GM19395 (cell line): ENCODE data around the gene TRAP1.
"Not testable (repeated sequence)": the region's sequence is repeated elsewhere in the genome, so short reads cannot be mapped to it uniquely, and the experiment has no call there.

Source experiments
- ATAC-seq: cut with Tn5 transposase; IDR thresholded peaks from one replicate; pipeline ENCODE4 v1.9.1; 2021; ENCODE audit warnings: mild to moderate bottlenecking, moderate library complexity; ENCODE audit not compliant: unreplicated experiment

Gene TRAP1

DNA sequence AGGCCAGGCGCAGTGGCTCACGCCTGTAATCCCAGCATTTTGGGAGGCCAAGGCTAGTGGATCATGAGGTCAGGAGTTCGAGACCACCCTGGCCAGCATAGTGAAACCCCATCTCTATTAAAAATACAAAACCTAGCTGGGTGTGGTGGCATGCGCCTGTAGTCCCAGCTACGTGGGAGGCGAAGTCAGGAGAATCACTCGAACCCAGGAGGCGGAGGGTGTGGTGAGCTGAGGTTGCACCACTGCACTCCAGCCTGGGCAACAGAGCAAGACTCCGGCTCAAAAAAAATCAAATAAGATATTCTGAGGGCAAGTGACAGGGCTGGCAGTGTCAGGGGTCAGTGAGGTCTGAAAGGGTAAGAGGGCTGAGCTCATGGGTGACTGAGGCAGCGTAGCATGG lies 2.9 kb downstream of the TRAP1 start:
- ATAC-seq: not testable (repeated sequence)

- no peak for ATAC-seq
These were observed 3.6 kb downstream of the TRAP1 start for GRCh38 chr16:3713587-3714242.

DNA sequence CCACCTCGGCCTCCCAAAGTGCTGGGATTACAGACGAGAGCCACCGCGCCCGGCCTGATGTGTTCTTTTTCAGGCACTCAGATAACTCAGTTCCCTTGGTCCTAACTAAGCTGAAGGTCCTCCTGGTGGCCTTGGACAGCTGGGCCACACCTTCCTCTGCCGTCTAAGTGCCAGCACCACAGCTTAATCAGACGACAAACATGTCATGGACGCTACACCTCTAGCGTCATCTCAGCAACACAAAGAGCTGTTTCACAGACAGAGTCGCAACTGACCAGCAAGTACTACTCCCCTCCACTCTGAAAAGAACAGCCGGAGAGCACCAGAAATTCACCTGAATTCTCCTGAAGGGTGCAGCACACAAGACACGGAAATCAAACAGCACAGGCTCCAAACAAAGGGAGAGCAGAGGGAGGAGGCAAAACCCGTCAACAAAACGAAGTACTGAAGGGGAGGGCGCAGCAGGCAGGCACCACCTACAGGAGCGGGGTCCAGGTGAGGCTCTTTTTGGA lies 4.4 kb downstream of the TRAP1 start:
- ATAC-seq: no peak

GRCh38 chr16:3706253-3707012 lies 10.9 kb downstream of the TRAP1 start:
- no peak for ATAC-seq

DNA sequence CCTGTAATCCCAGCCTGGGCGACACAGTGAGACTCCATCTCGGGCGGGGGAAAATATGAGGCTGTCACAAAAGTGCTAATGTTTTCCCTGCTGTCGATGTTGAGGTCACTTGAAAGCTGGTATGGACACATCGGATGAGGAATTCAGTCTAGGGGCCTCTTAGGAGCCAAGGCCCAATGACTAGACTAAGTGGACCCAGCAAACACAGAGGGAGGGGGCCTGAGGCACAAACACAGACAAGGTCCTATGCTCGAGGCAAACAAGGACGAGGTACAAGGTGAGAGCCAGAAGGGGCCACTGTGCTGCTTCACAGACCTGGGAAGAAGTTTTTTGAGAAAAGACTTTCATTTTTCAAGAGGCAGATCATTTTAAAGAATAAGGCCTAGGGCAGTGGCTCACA lies 15.2 kb downstream of the TRAP1 start:
- no peak for ATAC-seq

DNA sequence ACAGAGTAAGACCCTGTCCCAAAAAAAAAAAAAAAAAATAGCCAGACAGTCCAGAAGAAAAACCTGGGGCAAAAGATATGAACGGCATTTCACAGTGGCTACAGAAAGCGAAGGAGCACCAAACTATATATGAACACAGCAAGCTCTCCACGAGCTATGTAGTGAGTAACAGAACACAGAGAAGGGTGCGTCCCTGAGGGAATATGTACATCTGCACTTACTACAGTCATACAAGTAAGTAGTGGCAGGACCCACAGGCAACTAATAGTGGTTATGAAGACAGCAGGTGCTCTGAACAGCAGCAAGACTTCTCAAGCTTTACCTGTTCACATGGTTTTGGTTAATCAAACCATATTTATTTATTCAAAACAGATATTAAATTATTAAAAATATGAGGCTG lies 15.8 kb downstream of the TRAP1 start:
- no peak for ATAC-seq

- no peak for ATAC-seq
These were observed 18.4 kb downstream of the TRAP1 start for GRCh38 chr16:3698941-3699340.

GRCh38 chr16:3696425-3697218 lies 20.7 kb downstream of the TRAP1 start:
- ATAC-seq: no peak

DNA sequence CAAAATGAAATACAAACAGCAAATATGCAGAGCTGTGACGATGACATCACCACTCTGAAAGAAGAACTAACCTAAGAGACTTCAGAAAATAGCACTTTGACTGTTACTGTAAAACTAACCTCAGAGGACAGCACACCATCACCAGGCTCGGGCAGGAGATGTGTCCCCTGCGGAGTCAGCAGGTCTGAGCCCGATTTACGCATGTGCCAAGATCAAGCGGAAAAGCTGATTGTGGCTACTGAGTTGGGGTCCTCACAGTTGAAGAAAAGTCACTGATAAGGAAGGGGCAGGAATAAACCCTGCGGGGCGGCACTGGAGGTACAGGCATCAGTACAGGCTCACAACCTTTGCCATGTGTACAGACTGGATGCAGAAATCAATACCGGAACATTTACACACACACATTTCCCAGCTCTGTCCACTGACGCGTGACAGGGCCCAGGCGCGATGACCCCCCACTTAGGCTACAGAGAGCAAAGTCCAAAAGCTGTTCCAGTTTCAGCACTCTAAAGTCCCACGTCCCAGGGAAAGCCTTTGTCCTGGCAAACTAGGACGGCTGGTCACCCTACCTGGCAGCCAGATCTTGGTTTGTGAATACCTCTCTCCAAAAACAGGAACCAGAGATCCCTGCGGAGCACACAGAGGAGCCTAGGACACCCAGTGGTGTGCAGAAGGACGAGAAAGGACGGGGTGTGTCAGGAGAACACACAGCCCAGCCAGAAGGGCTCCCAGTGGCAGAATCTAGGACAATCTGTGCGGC lies 21.5 kb downstream of the TRAP1 start:
- no peak for ATAC-seq

- no peak for ATAC-seq
These were observed 23.3 kb downstream of the TRAP1 start for GRCh38 chr16:3694051-3694450.

DNA sequence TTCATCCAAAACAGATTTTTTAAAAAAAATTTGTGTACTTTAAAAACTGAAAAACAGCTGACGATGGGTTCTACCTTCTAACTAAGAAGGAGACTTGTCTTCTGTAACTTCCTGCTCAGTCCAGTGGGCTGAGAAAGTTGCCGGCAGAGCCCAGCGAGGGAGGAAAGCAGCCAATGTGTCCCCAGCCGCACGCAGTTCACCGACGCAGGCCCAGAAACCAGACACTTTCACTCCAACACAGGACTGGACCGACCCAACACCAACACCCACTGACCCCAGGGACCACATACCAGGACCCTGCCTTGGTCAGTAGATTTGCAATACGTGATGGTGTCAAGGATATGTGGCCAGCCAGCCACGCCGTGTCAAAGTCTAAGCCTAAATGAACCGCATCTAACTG lies 25.6 kb downstream of the TRAP1 start:
- no peak for ATAC-seq

- ATAC-seq: no peak
These were observed 26.2 kb downstream of the TRAP1 start for GRCh38 chr16:3690980-3691720.

DNA sequence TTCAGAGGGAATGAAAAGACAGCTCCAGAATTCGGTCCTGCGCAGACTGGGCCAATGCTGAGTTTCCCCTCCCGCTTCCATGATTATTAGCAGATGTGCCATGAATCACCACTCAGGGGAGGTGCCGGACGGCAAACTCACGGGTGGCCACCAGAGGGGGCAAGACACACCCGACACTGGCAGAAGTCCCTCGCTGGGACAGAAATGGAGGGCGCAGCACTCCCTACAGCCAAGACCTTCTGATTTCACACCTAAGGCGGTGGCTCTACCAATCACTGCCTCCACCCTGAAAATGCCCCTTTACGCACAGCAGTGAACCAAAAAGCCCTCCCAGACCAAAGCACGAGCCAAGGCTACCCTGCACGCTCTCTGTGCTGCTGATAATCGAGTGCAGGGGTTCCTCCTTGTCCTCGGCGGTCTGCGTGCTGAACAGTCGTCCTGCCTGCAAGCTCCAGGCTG lies 26.8 kb downstream of the TRAP1 start:
- ATAC-seq: no peak

DNA sequence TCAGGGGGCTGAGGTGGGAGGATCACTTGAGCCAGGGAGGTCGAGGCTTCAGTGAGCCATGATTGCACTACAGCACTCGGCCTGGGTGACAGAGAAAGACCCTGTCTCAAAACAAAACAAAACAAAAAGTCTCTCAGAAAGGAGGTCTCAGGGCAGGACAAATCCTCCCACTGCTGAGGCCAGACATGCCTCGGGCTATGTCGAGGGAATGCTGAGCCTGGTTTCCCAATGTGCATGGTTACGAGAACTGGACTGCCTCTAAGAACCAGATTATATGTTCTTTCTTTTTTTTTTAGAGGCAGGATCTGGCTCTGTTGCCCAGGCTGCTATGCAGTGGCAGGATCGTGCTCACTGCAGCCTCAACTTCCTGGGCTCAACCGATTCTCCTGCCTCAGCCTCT lies 27.6 kb downstream of the TRAP1 start:
- no peak for ATAC-seq

- no peak for ATAC-seq
These were observed 29.5 kb downstream of the TRAP1 start for GRCh38 chr16:3687792-3688191.

DNA sequence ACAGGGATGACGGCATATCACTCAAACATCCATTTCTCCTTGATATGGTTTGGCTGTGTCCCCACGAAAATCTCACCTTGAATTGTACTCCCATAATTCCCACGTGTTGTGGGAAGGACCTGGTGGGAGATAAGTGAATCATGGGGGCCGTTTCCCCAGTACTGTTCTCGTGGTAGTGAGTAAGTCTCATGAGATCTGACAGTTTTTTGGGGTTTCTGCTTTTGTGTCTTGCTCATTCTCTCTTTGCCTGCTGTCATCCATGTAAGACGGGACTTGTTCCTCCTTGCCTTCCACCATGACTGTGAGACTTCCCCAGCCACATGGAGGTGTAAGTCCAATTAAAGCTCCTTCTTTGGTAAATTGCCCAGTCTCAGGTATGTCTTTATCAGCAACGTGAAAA lies 30.3 kb downstream of the TRAP1 start:
- no peak for ATAC-seq

DNA sequence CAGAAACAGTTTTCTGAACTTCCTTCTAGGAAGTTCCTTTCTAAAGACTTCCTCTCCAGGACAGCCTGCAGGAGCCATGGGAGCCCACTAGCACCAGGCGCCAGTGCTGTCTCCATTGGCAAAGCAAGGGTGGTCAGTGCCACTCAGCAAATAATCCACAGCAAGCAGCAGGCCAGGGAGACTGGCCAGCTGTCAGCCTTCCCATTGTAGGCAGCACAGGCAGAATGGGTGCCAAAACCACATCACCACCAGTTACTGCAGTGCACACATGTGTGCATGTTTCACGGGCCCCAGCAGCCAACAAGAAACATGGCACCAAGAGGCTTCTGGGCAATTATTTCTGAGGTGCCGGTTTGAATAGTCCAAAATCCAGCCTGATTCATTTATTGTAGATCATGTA lies 36.1 kb downstream of the TRAP1 start:
- no peak for ATAC-seq

DNA sequence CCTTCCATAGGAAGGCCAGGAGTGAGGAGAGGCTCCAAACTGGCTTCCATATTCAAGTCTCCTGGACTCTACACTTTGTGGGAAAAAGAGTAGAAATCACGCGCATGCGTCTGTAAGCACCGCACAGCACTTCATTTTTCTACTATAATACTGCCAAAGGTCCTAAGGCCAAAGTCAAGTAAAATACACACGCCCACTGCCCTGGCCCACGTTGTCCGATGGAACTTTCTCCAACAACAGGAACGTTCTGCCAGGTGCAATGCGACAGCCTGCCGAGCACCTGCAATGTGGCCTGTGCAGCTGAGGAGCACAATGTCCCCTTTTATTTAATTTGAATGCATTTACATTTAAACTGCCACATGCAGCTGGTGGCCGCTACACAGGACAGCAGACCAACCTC lies 39.3 kb downstream of the TRAP1 start:
- no peak for ATAC-seq

DNA sequence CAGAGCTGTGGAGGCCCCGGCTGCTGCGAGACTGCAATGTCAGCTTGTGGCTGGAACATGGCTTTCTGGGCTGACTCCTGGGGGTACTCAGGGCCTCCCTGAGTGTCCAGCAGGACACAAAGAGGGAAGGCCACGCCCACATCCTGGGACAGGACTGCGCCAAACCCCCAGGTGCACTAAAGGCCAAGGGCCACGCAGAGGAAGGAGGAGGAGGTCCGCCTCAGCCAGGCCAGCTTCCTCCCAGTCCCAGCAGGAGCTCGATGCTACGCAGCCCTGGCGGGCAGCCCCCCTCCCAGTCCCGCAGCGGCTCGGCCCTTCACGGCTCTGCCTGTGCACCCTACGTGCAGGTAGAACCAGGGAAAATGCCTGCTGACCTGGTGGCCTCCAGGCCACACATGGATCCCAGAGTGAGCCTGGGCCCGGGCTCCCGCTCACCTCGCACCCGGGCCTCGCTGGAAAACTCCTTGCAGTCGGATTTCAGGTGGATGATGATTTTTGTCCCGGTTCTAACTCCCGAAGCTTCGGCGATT lies 41.7 kb downstream of the TRAP1 start:
- no peak for ATAC-seq
